Measurements from ENCODE around the gene SMYD5. TPM values are rescaled to one million over a fixed set of nuclear protein-coding genes. Genes with fewer than 3 reads are reported as not detected.

The SMYD5 gene
- total RNA-seq, 2 donors from 2014 or later = 34.9 to 35.4 TPM

GRCh38 chr2:73172963-73173362 is 41.1 kb upstream of the SMYD5 start:
- H3K27me3 Mint-ChIP-seq (ENCODE audit: insufficient read depth) = peaks cover 55% of the 10 kb centered on the region
- no peaks in the 10 kb centered on the region for H3K9me3 Mint-ChIP-seq
- Histone ChIP-seq H3K9me3 (ENCODE audit: control insufficient read depth, low read length) (no peaks in the 10 kb centered on the region), H3K27me3 (ENCODE audit: control insufficient read depth, insufficient read depth, low read length, poor library complexity, severe bottlenecking) (peaks cover 39% of the 10 kb centered on the region), H3K4me1 (ENCODE audit: control insufficient read depth, insufficient read depth, low read length) (no peaks in the 10 kb centered on the region), H3K36me3 (ENCODE audit: control insufficient read depth, insufficient read depth, low read length) (no peaks in the 10 kb centered on the region), H3K27ac (ENCODE audit: low read depth, low read length) (no peak overlapping the region), H3K4me3 (ENCODE audit: low read length) (no peak overlapping the region), H3K9ac (ENCODE audit: extremely low read depth, low read length, poor library complexity, severe bottlenecking) (no peak overlapping the region)
- no peak for DNase-seq
- no peak overlapping the region for H3K27ac Mint-ChIP-seq
- TF ChIP-seq CTCF (conservative IDR thresholded peaks at IDR 0.05) = no peak
- H3K4me1 Mint-ChIP-seq = peaks cover 15% of the 10 kb centered on the region
- 88% methylated on average over 6 of the region's 6 CpGs; no CpG with 5 or more reads in 1 of the 2 experiments for WGBS, 2 experiments (ENCODE audit: insufficient coverage in 1 of 2, insufficient read length in 1 of 2)
- H3K4me3 Mint-ChIP-seq = no peak overlapping the region
- no peaks in the 10 kb centered on the region for H3K36me3 Mint-ChIP-seq (ENCODE audit: low read depth)

GRCh38 chr2:73173781-73174180 is 40.3 kb upstream of the SMYD5 start:
- no peaks in the 10 kb centered on the region for H3K9me3 Mint-ChIP-seq
- Histone ChIP-seq H3K4me1 (ENCODE audit: control insufficient read depth, insufficient read depth, low read length) (no peaks in the 10 kb centered on the region), H3K27me3 (ENCODE audit: control insufficient read depth, insufficient read depth, low read length, poor library complexity, severe bottlenecking) (peaks cover 47% of the 10 kb centered on the region), H3K36me3 (ENCODE audit: control insufficient read depth, insufficient read depth, low read length) (no peaks in the 10 kb centered on the region), H3K27ac (ENCODE audit: low read depth, low read length) (no peak overlapping the region), H3K9ac (ENCODE audit: extremely low read depth, low read length, poor library complexity, severe bottlenecking) (no peak overlapping the region), H3K4me3 (ENCODE audit: low read length) (no peak overlapping the region), H3K9me3 (ENCODE audit: control insufficient read depth, low read length) (no peaks in the 10 kb centered on the region)
- H3K27ac Mint-ChIP-seq = no peak overlapping the region
- H3K27me3 Mint-ChIP-seq (ENCODE audit: insufficient read depth) = peaks cover 58% of the 10 kb centered on the region
- no peak overlapping the region for H3K4me3 Mint-ChIP-seq
- no peak for TF ChIP-seq CTCF (conservative IDR thresholded peaks at IDR 0.05)
- H3K4me1 Mint-ChIP-seq = peaks cover 15% of the 10 kb centered on the region
- no peak for DNase-seq
- no peaks in the 10 kb centered on the region for H3K36me3 Mint-ChIP-seq (ENCODE audit: low read depth)
- 92 to 98% methylated on average over 4 to 7 of the region's 7 CpGs for WGBS, 2 experiments (ENCODE audit: insufficient coverage in 1 of 2, insufficient read length in 1 of 2)

- Mint-ChIP-seq H3K36me3 (ENCODE audit: low read depth) (no peaks in the 10 kb centered on the region), H3K4me1 (peaks cover 15% of the 10 kb centered on the region), H3K27me3 (ENCODE audit: insufficient read depth) (peaks cover 59% of the 10 kb centered on the region), H3K9me3 (no peaks in the 10 kb centered on the region), H3K4me3 (no peak overlapping the region), H3K27ac (no peak overlapping the region)
- no peak overlapping the region for H3K9ac ChIP-seq (ENCODE audit: extremely low read depth, low read length, poor library complexity, severe bottlenecking)
- H3K36me3 ChIP-seq (ENCODE audit: control insufficient read depth, insufficient read depth, low read length) = no peaks in the 10 kb centered on the region
- 89 to 93% methylated on average over 9 to 10 of the region's 10 CpGs for WGBS, 2 experiments (ENCODE audit: insufficient coverage in 1 of 2, insufficient read length in 1 of 2)
- H3K27me3 ChIP-seq (ENCODE audit: control insufficient read depth, insufficient read depth, low read length, poor library complexity, severe bottlenecking) = peaks cover 52% of the 10 kb centered on the region
- no peaks in the 10 kb centered on the region for H3K4me1 ChIP-seq (ENCODE audit: control insufficient read depth, insufficient read depth, low read length)
- TF ChIP-seq CTCF (conservative IDR thresholded peaks at IDR 0.05) = no peak
- H3K4me3 ChIP-seq (ENCODE audit: low read length) = no peak overlapping the region
- no peak overlapping the region for H3K27ac ChIP-seq (ENCODE audit: low read depth, low read length)
- DNase-seq = no peak
- no peaks in the 10 kb centered on the region for H3K9me3 ChIP-seq (ENCODE audit: control insufficient read depth, low read length)
Observed at GRCh38 chr2:73174244-73174643, 39.8 kb upstream of the SMYD5 start.

Measured in endodermal cell (in vitro differentiated cells).